ENCODE results near the gene KCNJ3. TPM values are rescaled to one million over a fixed set of nuclear protein-coding genes. Genes with fewer than 3 reads are reported as not detected.

Gene KCNJ3
- total RNA-seq, 1 experiment from 2014 or later: 0.11 TPM

GRCh38 chr2:154664248-154664647 is 34.2 kb upstream of the KCNJ3 start:
- no peak overlapping the region for H3K4me3 Mint-ChIP-seq
- H3K79me1 ChIP-seq (ENCODE audit: insufficient read depth, low read depth, low read length, poor library complexity, severe bottlenecking): no peaks in the 10 kb centered on the region
- H2AFZ ChIP-seq (ENCODE audit: low read length): no peak overlapping the region
- TF ChIP-seq CTCF (conservative IDR thresholded peaks at IDR 0.05): no peak
- H3K27ac Mint-ChIP-seq: no peak overlapping the region
- H4K8ac ChIP-seq (replicated peaks; ENCODE audit: insufficient read length, low read depth, low read length): no peak overlapping the region
- no peaks in the 10 kb centered on the region for H3K27me3 ChIP-seq (ENCODE audit: insufficient read depth, low read length)
- no peak overlapping the region for H3K4me2 ChIP-seq (ENCODE audit: insufficient read depth, insufficient read length, low read length)
- H2BK20ac ChIP-seq (ENCODE audit: low read depth, low read length, poor library complexity, severe bottlenecking): no peak overlapping the region
- H3K14ac ChIP-seq (ENCODE audit: insufficient read depth, low read length): no peak overlapping the region
- H3K79me2 ChIP-seq (ENCODE audit: insufficient read depth, low read length): no peaks in the 10 kb centered on the region
- H3K23ac ChIP-seq (ENCODE audit: insufficient read length, low read depth, low read length): no peak overlapping the region
- H3K4me1 Mint-ChIP-seq: peaks cover 7 to 8% of the 10 kb centered on the region in 2 experiments
- H3K23me2 ChIP-seq (ENCODE audit: insufficient read length, low read depth, low read length, poor library complexity, severe bottlenecking): no peaks in the 10 kb centered on the region
- H3K56ac ChIP-seq (ENCODE audit: insufficient read length, low read depth, low read length): no peak overlapping the region
- no peak overlapping the region for H3K27ac ChIP-seq (ENCODE audit: insufficient read length, low read depth, low read length)
- H4K20me1 ChIP-seq (ENCODE audit: control insufficient read depth, insufficient read depth, insufficient read length): no peaks in the 10 kb centered on the region
- H3K4ac ChIP-seq (ENCODE audit: low read depth, low read length): no peak overlapping the region
- H3K9me3 ChIP-seq (ENCODE audit: control insufficient read depth, low read depth, low read length): no peaks in the 10 kb centered on the region
- H2BK12ac ChIP-seq (ENCODE audit: insufficient read length, low read depth, low read length): no peak overlapping the region
- H3K9me3 Mint-ChIP-seq: no peaks in the 10 kb centered on the region
- H2AK5ac ChIP-seq (ENCODE audit: insufficient read length, low read length): no peak overlapping the region
- H3K4me1 ChIP-seq (ENCODE audit: insufficient read depth, low read length): peaks cover 4% of the 10 kb centered on the region; the same call in 1 of the 2 replicates
- no peak overlapping the region for H3K9ac ChIP-seq (ENCODE audit: extremely low read depth, insufficient read length, low read length)
- no peak overlapping the region for H4K91ac ChIP-seq (ENCODE audit: insufficient read length, low read depth, low read length)
- H3K27me3 Mint-ChIP-seq (ENCODE audit: low read depth): no peaks in the 10 kb centered on the region
- H2BK5ac ChIP-seq (ENCODE audit: insufficient read length, low read length): no peak overlapping the region
- no peak overlapping the region for H2BK15ac ChIP-seq (ENCODE audit: low read depth, low read length)
- H3T11ph ChIP-seq (ENCODE audit: low read length): no peak overlapping the region
- no peaks in the 10 kb centered on the region for H3K36me3 Mint-ChIP-seq (ENCODE audit: insufficient read depth in 1 of 3, low read depth in 3 of 3)
- H3K18ac ChIP-seq (ENCODE audit: insufficient read length, low read depth, low read length): no peak overlapping the region
- H4K5ac ChIP-seq (ENCODE audit: insufficient read length, low read depth, low read length): no peak overlapping the region
- no peak overlapping the region for H2BK120ac ChIP-seq (ENCODE audit: low read depth, low read length, poor library complexity, severe bottlenecking)
- no peak for DNase-seq
